ENCODE data around the gene STX16. TPM values are rescaled to one million over a fixed set of nuclear protein-coding genes. Genes with fewer than 3 reads are reported as not detected.

The STX16 gene
- total RNA-seq, 6 experiments from 2014 or later, result 18.1 to 25.3 (median 22.2) TPM

DNA sequence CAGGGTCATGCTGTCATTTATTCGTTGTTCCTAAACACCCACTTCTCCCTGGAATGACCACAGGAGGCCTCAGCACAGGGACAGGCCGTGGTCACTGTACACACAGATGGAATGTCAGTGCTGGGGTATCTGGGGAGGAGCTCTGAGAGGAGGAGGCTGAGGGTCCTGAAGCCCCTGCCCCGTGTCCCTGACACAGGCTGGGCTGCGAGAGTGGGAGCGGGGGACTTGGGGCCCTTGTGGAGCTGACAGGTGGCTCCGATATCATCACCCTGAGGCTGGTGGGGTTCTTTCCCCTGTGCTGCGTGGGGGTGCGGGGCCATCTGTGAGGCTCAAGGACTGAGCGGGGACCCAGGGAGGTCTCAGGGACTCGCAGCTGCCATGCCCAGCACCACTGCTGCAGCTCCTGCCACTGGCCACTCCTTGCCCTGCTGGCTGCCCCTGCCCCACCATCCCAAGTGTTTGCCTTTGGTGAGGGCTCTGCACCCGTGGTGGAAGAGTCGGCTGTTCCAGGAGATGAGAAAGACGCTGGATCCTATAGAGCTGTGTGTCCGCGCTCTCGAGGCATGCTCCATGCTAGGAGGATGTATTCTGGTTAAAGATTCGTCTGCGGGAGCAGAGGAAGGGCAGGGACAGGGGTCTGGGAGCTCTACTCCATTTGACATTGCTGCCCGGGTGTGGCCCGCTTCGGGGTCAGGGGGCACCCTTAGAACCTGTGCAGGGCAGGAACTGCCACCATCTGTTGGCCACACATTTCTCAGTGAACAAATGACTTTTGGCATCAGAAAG, 60.4 kb downstream of the STX16 start:
- TF ChIP-seq CTCF (IDR thresholded peaks at IDR 0.05) (no peak), POLR2A (IDR thresholded peaks at IDR 0.05) (no peak)
- H3K27me3 ChIP-seq, result no peaks in the 10 kb centered on the region
- no peak overlapping the region for H3K4me3 ChIP-seq
- no peaks in the 10 kb centered on the region for H3K36me3 ChIP-seq
- ATAC-seq, result no peak
- no peak overlapping the region for H3K27ac ChIP-seq
- WGBS (ENCODE audit: insufficient coverage, low coverage, low lambda C conversion rate, missing lambda C conversion rate), result 84% methylated on average over 7 of the region's 21 CpGs
- peak in 1 of 3 donors; percentile 30 for DNase-seq
- intact Hi-C loops (cut with DNase I), result no loop called here
- no peaks in the 10 kb centered on the region for H3K4me1 ChIP-seq
- no peaks in the 10 kb centered on the region for H3K9me3 ChIP-seq

- intact Hi-C loops (cut with DNase I), result no loop called here
- Histone ChIP-seq H3K9me3 (no peaks in the 10 kb centered on the region), H3K27ac (no peak overlapping the region), H3K36me3 (no peaks in the 10 kb centered on the region), H3K4me3 (no peak overlapping the region), H3K27me3 (no peaks in the 10 kb centered on the region), H3K4me1 (no peaks in the 10 kb centered on the region)
- no peak for TF ChIP-seq CTCF (IDR thresholded peaks at IDR 0.05)
- TF ChIP-seq POLR2A (IDR thresholded peaks at IDR 0.05), result no peak
- DNase-seq (peak in 1 of 3 donors; percentile 36), ATAC-seq (no peak)
- WGBS (ENCODE audit: insufficient coverage, low coverage, low lambda C conversion rate, missing lambda C conversion rate), result 81% methylated on average over 7 of the region's 19 CpGs
Observed at GRCh38 chr20:58712151-58712791, 61.2 kb downstream of the STX16 start.

- DNase-seq, result peak in 1 of 3 donors; percentile 47
- Histone ChIP-seq H3K4me1 (no peaks in the 10 kb centered on the region), H3K27ac (no peak overlapping the region), H3K4me3 (no peak overlapping the region), H3K9me3 (no peaks in the 10 kb centered on the region), H3K27me3 (no peaks in the 10 kb centered on the region), H3K36me3 (no peaks in the 10 kb centered on the region)
- intact Hi-C loops (cut with DNase I), result no loop called here
- whole genome bisulfite sequencing (ENCODE audit: insufficient coverage, low coverage, low lambda C conversion rate, missing lambda C conversion rate), result no CpG with 5 or more reads among the region's 24 CpGs
- TF ChIP-seq POLR2A (IDR thresholded peaks at IDR 0.05) (no peak), CTCF (IDR thresholded peaks at IDR 0.05) (no peak)
- no peak for ATAC-seq
Observed at GRCh38 chr20:58712806-58713731, 62.0 kb downstream of the STX16 start.

GRCh38 chr20:58713801-58714339, 62.8 kb downstream of the STX16 start:
- H3K4me1 ChIP-seq, result no peaks in the 10 kb centered on the region
- H3K9me3 ChIP-seq, result no peaks in the 10 kb centered on the region
- no peaks in the 10 kb centered on the region for H3K36me3 ChIP-seq
- no peak overlapping the region for H3K4me3 ChIP-seq
- no peak overlapping the region for H3K27ac ChIP-seq
- no peaks in the 10 kb centered on the region for H3K27me3 ChIP-seq
- WGBS (ENCODE audit: insufficient coverage, low coverage, low lambda C conversion rate, missing lambda C conversion rate), result 75% methylated on average over 10 of the region's 24 CpGs
- intact Hi-C loops (cut with DNase I), result no loop called here
- ATAC-seq (no peak), DNase-seq (peak in 1 of 3 donors; percentile 53)
- TF ChIP-seq CTCF (IDR thresholded peaks at IDR 0.05) (no peak), POLR2A (IDR thresholded peaks at IDR 0.05) (no peak)
